GM10248 (cell line): ENCODE results near the gene GPR3.

Experiments used
- CTCF ChIA-PET: fragments of 300-600 bp; sonication (Branson Sonifier 250); formaldehyde crosslinking; extraction: SDS; loops from one replicate; lab custom pipeline; 2021; ENCODE audit warnings: antibody characterized with exemption; lab: Yijun Ruan, JAX
- POLR2A ChIA-PET: fragments of 350-650 bp; sonication (Branson Sonifier 250); formaldehyde crosslinking; extraction: SDS; loops from one replicate; lab custom pipeline; 2020; ENCODE audit warnings: antibody characterized with exemption; lab: Yijun Ruan, JAX
- DNase-seq: peaks from one replicate; pipeline ENCODE4 v3.0.0; 2012; ENCODE audit errors: extremely low spot score
- CTCF ChIP-seq: IDR thresholded peaks from 2 replicates; pipeline ENCODE4 v1.5.1; 2012; ENCODE audit warnings: mild to moderate bottlenecking, low read depth; ENCODE audit errors: extremely low read depth, missing control alignments, control extremely low read depth

GPR3 gene

GRCh38 chr1:27374362-27375086, 17.9 kb upstream of the GPR3 start, which contains the start of gene FCN3:
Gene FCN3 (minus strand): TSS chr1:27374824. CDS start chr1:27374818, 6 bp downstream.
- ChIA-PET POLR2A (no interaction called here), CTCF (interaction anchor here (1.1 to 1.2 kb wide), 4 partner anchors 8 to 77 kb away, joined by 3 to 4 read pairs (median 4); partner anchors contain the start of gene MAP3K6)
- TF ChIP-seq CTCF: no peak
- DNase-seq: no peak

- CTCF ChIA-PET: interaction anchor here (0.7 to 13.1 kb wide), 4 partner anchors 10 to 80 kb away, joined by 3 to 222 read pairs (median 8); partner anchors contain the start of gene GPR3
- POLR2A ChIA-PET: no interaction called here
- no peak for TF ChIP-seq CTCF
- no peak for DNase-seq
These were observed 14.5 kb upstream of the GPR3 start for GRCh38 chr1:27377760-27378495.

GRCh38 chr1:27379564-27380122, 12.8 kb upstream of the GPR3 start:
- ChIA-PET CTCF (interaction anchor here (1.0 to 13.1 kb wide), 5 partner anchors 8 to 722 kb away, joined by 3 to 222 read pairs (median 8); no protein-coding TSS in a partner anchor), POLR2A (no interaction called here)
- TF ChIP-seq CTCF: no peak
- DNase-seq: no peak

DNA sequence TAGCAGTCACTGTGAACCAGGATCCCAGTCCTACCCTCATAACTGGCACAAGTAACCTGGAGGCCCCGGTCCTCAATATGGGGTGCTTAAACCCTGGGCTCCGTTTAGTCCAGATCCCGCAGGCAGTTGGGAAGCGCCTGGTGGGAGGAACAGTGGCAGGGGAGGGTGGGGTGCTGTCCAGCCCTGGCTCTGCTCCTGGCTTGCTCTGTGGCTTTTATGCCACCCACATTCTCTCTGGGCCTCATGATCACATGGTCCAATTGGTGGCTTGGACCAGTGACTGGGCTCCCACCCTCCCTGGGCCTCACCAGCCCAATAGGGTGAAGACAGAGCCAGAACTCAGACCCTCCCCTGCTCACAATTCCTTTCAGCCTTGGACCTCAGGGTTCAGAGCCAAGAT, 12.2 kb upstream of the GPR3 start:
- DNase-seq: no peak
- ChIA-PET POLR2A (no interaction called here), CTCF (interaction anchor here (1.7 to 13.1 kb wide), 3 partner anchors 7 to 82 kb away, joined by 8 to 222 read pairs (median 9); no protein-coding TSS in a partner anchor)
- no peak for TF ChIP-seq CTCF

DNA sequence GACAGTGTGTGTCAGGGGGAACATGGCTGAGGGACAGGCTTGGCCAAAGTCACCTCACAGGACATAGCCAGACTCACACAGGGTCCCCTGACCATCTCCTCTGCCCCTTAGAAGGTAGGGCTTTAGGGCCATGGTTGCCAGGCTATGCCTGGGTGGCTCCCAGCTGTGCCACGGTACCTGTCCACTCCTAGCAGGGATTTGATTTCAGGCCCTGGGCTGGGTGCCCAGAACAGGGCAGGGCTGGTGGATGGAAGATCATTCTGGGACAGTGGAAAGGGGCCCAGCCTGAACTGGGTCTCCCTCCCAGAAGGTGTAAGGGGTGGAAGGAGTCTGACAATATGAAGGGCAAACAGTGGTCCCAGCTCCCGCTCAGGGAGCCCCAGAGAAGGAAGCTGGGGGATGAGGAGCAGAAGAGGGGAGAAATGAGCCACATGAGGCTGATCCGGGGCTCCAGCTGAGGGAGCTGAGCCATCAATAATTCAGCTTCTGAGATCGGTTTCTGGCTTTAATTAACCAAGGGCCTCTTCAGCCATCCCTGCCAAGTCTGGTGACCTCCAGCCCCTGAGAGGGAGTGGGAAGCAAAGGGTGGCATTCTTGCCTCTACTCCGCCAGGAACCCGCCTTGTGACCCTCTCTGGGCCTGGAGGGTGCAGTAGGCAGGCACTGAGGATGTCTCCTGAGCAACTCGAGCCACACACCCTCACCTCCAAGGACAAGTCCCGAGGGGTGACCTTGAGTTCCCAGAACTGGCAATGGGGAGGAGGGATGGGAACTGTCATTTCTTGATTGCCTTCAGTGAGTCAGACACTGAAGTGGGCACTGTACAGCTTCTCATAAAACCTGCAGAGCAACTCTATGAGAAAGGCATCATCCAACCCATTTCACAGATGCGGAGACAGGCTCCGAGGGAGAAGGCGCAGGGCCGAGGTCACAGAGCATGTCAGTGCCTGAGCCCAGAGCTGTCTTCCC, 11.4 kb upstream of the GPR3 start:
- CTCF ChIA-PET: interaction anchor here (0.7 to 13.1 kb wide), 8 partner anchors 9 to 83 kb away, joined by 4 to 222 read pairs (median 10); partner anchors contain the start of gene MAP3K6
- DNase-seq: no peak
- POLR2A ChIA-PET: no interaction called here
- TF ChIP-seq CTCF: no peak
